ENCODE data around the gene SCYGR2.
"Not testable (repeated sequence)": the region's sequence is repeated elsewhere in the genome, so short reads cannot be mapped to it uniquely, and the experiment has no call there.

SCYGR2 gene
- 0 reads per million in 2 donors for total RNA-seq

- not testable (repeated sequence) for DNase-seq
Observed at GRCh38 chr2:227598835-227599503, at the start of gene SCYGR2. TSS of gene SCYGR2 (plus strand) at chr2:227598893. CDS start at chr2:227598893, 0 bp downstream.

- DNase-seq = no peak
Observed at GRCh38 chr2:227551836-227552235, 46.9 kb upstream of the SCYGR2 start.

DNA sequence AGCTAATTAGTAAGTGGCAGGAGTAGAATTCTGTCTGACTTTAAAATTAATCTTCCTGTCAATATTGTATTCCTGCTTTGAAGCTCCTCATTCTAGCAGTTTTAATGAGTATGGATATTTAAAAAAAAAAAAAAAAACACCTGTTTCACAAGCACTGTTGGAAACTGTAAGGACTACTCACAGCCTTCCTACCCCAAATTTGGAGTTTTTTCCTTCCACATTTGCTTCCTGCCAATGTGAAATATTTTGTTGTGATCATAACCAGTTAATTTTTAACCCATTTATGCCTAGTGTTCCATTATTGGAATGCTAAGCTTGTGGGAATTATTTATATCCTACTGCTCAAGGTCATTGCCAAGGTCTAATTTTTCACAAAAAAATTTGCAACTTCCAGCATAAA is 36.1 kb upstream of the SCYGR2 start:
- DNase-seq = no peak

- DNase-seq = no peak
Observed at GRCh38 chr2:227565080-227565479, 33.6 kb upstream of the SCYGR2 start.

DNA sequence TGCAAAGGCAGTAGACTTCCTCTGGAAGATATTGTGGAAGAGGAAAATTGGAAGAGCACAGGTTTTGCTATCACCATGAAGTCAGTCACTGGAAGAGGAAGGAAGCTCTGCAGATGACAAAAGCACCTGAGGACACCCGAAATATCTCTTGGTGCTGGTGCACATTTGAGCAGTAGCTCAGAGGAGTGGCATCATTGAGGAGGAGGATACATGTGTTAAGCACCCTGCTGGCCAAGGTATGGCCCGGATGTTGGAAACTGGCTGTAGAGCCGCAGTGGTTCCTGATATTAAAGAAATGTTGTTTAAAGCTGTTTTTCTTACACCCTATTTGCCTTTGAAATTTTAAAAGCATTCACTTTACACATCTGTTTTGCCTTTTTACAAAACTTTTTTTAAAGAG is 32.7 kb upstream of the SCYGR2 start:
- no peak for DNase-seq

DNA sequence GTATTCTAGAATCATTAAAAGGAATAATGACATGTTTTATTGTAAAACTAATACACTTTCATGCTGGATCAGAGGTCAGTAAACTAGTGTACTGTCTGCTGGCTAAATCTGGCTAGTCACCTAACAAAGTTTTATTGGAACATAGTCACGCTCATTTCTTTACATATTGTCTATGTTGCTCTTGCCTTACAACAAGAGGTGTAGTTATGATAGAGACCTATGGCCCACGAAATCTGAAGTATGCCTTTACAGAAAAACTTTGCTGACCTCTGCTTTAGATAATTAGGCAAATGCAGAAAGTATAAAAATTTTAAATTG is 29.9 kb upstream of the SCYGR2 start:
- DNase-seq = no peak

GRCh38 chr2:227570615-227571014 is 28.1 kb upstream of the SCYGR2 start:
- no peak for DNase-seq

DNA sequence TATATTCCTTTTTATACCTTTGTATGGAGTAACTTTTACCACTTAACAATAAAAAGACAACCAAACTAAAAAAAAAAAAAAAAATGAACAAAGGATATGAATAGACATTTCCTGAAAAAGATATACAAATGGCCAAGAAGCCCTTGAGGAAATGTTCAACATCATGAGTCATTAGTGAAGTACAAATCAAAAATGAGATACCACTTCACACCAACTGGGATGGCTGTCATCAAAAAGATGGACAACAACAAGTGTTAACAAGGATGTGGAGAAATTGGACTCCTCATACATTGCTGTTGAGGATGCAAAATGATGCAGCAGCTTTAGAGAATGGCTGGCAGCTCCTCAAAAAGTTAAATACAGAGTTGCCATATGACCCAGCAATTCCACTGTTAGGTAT is 22.6 kb upstream of the SCYGR2 start:
- no peak for DNase-seq

DNA sequence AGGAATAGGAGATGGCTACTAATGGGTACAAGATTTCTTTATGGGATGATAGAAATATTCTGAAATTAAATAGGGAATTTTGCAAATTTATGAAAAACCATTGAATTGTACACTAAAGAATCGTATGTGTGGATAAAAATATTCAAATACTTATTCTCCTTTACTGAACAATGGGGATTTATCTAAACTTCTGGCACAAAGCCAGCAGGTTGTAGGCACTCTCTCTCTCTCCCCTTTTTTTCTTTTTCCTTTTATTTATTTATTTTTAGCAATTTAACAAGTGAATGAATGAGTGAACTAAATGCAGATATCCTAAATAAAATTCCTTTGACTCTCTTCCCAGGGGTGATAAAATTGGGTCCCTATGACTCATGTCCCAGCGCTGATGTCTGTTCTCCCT is 21.9 kb upstream of the SCYGR2 start:
- no peak for DNase-seq

GRCh38 chr2:227577555-227577954 is 21.1 kb upstream of the SCYGR2 start:
- no peak for DNase-seq

- no peak for DNase-seq
Observed at GRCh38 chr2:227578642-227579041, 20.1 kb upstream of the SCYGR2 start.

DNA sequence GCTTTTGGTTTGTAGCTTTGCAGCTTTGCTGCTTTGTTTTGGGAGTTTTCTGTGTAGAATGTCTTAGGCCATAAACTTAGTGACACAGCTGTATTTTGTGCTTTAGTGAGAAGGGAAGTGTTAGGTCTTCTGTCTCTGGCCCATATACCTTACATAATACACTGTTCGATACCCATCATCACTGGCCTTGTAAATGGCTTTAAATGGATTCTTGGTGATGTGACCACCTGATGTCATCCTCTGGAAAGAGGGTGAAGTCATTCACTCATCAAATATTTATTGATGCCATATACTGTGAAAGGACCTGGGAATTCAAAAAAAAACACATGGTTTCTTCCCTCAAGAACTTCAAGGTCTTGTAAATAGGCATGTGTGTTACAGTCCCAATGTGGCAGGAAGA is 18.9 kb upstream of the SCYGR2 start:
- no peak for DNase-seq

GRCh38 chr2:227582369-227582768 is 16.3 kb upstream of the SCYGR2 start:
- DNase-seq = no peak

DNA sequence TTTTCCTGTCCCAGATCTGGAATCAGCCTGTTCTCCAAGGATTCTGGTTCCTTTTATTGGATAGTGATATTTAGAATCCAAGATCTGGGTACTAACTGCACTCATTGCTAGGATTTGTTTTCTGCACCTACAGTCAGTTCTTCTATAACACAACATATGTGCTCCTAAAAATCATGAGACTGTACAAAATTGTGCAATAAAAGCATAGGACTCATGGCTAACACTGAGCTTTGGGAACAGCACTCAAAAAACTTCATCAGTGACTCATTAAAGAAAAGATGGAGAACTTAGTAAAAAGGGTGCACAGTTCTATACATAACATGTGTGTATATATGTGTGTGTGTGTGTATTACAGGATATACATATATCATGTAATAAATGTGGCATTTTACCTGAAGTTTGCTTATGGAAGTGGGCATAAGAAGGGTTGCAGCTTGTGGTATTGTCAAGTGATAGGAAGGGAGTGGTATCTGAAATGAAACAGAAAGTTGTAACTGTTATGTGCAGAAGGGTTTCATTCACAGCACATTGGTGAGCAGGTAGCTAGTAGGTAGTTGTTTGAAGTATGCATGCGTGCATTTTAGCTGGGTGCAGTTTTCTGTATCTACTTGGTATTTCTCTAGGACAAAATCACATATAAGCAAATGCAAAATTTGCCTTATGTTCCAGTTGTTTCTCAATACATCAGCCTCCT is 5.9 kb upstream of the SCYGR2 start:
- no peak for DNase-seq

GRCh38 chr2:227595797-227596196 is 2.9 kb upstream of the SCYGR2 start:
- no peak for DNase-seq

GRCh38 chr2:227597036-227597435 is 1.7 kb upstream of the SCYGR2 start:
- no peak for DNase-seq

- no peak for DNase-seq
Observed at GRCh38 chr2:227597998-227598397, 695 bp upstream of the SCYGR2 start.

GRCh38 chr2:227602358-227602757 is 3.7 kb downstream of the SCYGR2 start:
- DNase-seq = no peak

DNA sequence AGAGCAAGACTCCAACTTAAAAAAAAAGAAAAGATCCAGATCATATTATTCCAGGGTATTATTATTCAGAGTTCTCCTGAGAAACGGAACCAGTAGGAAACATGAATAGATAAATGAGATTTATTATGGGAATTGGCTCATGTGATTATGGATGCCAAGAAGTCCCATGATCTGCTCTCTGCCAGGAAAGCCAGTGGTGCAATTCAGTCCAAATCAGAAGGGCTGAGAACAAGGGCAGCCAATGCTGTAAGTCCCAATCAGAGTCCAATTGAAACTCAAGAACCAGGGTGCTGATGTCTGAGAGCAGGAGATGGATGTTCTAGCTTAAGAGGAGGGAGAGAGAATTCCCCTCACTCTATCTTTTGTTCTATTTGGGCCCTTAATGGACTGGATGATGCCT is 7.8 kb downstream of the SCYGR2 start:
- no peak for DNase-seq

DNA sequence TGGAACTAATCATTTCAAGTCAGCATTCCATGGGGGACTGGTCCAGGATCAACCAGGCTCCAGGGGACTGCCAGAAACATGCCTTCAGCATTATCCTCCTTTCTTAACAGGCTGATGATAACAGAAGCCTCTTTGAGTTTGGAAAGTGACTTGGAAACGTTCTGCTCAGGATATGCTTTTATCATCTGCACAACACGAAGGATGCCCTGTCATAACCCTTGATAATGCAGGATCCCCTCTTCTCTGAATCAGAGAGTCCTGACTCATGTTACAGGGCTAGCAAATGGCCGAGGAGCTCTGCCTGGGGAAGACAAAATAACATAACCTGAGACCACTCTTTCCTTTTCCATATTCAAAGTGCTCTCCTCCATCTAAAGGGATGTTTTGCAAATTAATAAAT is 9.2 kb downstream of the SCYGR2 start:
- no peak for DNase-seq

DNA sequence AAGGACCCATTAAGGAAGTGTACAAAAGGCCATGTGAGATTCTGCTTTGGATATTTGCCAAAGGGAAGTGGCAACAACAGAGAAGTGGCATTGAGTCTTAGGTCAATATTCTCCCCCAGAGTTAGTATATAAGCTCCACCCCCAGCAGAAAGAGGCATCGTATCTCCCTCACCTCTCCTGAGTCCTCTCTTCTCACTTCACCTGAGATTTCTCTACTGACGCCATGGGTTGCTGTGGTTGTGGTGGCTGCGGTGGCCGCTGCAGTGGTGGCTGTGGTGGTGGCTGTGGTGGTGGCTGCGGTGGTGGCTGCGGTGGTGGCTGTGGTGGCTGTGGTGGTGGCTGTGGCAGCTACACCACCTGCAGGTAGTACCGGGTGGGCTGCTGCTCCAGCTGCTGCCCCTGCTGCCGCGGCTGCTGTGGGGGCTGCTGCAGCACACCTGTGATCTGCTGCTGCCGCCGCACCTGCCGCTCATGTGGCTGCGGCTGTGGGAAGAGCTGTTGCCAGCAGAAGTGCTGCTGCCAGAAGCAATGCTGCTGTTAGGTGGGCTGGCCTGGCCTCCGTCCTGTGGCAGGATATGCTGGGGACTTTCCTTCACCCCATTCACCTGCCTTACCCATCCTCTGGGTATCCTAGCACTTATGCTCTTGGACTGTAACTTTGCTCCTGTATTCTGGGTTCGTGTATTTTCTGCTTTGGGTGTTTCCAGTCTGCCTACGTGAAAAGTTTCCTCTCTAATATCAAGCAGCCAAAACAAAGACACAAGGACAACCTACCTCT is 10.1 kb downstream of the SCYGR2 start:
- no peak for DNase-seq

DNA sequence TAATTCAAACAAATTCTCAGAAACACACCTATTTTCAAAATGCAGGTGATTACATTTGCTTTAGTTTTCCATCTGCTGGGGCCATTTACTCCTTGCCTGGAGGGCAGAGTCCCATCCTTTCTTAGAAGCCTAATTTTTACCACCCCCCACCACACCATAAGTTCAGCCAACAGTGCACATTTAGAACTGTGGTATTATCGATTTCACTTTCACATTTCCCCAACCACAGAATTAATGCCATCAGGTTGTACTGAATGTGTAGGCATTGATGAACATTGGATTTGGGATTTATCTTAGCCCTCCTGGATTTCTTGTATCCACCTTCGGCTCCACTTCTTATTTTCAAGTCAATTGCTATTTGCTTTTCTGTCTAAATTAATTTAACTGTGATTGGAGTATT is 11.4 kb downstream of the SCYGR2 start:
- DNase-seq = no peak

DNA sequence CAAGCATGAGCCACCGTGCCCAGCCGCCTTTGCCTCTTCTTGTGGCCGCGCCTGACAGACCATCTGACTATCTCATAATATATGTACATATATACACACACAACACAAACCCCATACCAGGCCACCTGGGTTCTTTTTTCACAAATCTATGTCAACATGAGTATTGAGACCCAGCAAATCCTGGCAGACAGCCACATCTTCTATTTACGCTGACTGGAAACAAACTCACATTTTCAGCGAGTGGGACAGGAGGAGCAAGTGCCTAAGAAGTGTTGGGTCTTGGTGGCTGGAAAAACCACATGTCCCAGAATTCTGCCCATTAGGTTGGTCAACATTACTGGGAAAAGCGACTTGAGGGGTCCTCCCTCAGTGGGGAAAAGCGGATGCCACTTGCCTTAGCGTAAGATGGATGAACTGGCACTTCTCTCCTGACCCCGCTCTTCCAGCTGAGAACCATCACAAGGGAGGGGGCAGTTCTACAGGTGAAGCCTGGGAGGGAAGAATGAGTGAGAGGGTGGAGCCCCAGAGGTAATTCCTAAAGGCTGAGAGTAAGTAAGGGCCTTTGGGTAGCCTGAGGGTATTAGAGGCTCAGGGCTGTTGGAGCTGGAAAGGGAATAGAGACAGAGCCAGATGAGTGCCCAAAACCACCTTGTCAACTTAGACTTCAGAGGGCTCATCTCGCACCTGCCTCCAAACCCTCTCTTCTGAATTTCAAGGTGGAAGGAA is 14.0 kb downstream of the SCYGR2 start:
- no peak for DNase-seq

All from activated gamma-delta T cell (primary cell).